Glutamatergic neuron (in vitro differentiated cells): ENCODE measurements around the gene RSRC1. TPM values are rescaled to one million over a fixed set of nuclear protein-coding genes. Genes with fewer than 3 reads are reported as not detected.

Experiments
- DNase-seq: peaks from one replicate; pipeline ENCODE4 v3.0.0; 2022
- H3K27ac Mint-ChIP-seq: one replicate; pipeline ENCODE4 v1.8.0; 2020; ENCODE audit warnings: mild to moderate bottlenecking, mixed read lengths, inconsistent platforms; ENCODE audit not compliant: unreplicated experiment
- H3K27me3 Mint-ChIP-seq: one replicate; pipeline ENCODE4 v1.8.0; 2020; ENCODE audit warnings: mild to moderate bottlenecking, moderate library complexity, mixed read lengths, inconsistent platforms; ENCODE audit not compliant: unreplicated experiment
- H3K36me3 Mint-ChIP-seq: one replicate; pipeline ENCODE4 v1.8.0; 2020; ENCODE audit warnings: mild to moderate bottlenecking, mixed read lengths, inconsistent platforms; ENCODE audit not compliant: unreplicated experiment
- H3K4me1 Mint-ChIP-seq: one replicate; pipeline ENCODE4 v1.8.0; 2020; ENCODE audit warnings: mild to moderate bottlenecking, low read depth, mixed read lengths, inconsistent platforms; ENCODE audit not compliant: unreplicated experiment
- H3K4me3 Mint-ChIP-seq: one replicate; pipeline ENCODE4 v1.8.0; 2020; ENCODE audit warnings: mild to moderate bottlenecking, mixed read lengths, inconsistent platforms; ENCODE audit not compliant: unreplicated experiment
- H3K9me3 Mint-ChIP-seq: one replicate; pipeline ENCODE4 v1.8.0; 2020; ENCODE audit warnings: mild to moderate bottlenecking, moderate library complexity, mixed read lengths, inconsistent platforms; ENCODE audit not compliant: unreplicated experiment
- total RNA-seq: library from RNA; stranded (reverse); fragmentation: NEBNext Ultra II Directional; extraction: Animal tissue kit (Norgen Biotek cat#: 25700); gene quantifications from one replicate; pipeline ENCODE4 v1.2.1, GENCODE V29; 2021; ENCODE audit not compliant: unreplicated experiment
- TF ChIP-seq, protein P1 (sequence below): fragments of 200-600 bp; sonication (generic); IDR thresholded peaks from one replicate; pipeline ENCODE4 v1.5.0; 2021; ENCODE audit not compliant: partially characterized antibody, unreplicated experiment

RSRC1 gene
- total RNA-seq, 1 donor from 2014 or later, result 93.9 TPM

DNA sequence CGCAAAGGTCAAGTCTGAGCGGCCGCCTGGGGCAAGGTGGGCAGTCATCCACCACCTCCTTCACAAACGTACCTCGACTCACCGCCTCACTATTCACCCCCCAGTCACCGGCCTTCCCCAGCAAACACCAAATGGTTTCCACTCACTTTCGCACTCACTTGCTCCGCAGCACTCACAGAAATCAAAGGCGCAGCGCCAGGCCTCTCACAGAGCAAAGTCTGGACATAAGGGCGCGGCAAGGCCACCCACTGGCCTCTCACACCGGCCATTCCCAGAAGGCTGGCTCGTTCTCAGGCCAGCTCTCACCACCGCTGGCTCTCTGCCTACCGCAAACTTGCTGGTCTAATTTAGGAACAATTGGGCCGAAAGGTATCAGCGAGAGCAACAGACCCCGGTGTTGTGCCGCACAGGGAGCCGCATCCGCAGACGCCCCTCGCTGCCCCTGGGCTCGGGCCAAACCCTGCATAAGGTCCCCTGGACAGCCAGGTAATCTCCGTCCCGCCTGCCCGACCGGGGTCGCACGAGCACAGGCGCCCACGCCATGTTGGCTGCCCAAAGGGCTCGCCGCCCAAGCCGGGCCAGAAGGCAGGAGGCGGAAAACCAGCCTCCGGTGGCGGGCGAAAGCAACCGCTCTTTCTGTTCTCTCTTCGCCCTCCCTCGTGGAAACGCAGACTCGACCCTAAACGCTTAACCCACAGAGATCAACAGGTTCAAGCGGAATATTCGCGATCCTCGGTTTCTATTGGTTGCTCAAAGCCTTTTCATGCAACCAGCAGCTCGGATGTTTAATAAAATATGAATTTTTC, 6.6 kb upstream of the RSRC1 start:
- Mint-ChIP-seq H3K27me3 (peaks cover 50% of the 10 kb centered on the region), H3K9me3 (peaks cover 55% of the 10 kb centered on the region), H3K36me3 (peaks cover 12% of the 10 kb centered on the region), H3K4me3 (peak overlapping the region; percentile 100), H3K4me1 (peaks cover 22% of the 10 kb centered on the region), H3K27ac (peak overlapping the region; percentile 99)
- peak; percentile 43 for DNase-seq
- TF ChIP-seq, protein P1, sequence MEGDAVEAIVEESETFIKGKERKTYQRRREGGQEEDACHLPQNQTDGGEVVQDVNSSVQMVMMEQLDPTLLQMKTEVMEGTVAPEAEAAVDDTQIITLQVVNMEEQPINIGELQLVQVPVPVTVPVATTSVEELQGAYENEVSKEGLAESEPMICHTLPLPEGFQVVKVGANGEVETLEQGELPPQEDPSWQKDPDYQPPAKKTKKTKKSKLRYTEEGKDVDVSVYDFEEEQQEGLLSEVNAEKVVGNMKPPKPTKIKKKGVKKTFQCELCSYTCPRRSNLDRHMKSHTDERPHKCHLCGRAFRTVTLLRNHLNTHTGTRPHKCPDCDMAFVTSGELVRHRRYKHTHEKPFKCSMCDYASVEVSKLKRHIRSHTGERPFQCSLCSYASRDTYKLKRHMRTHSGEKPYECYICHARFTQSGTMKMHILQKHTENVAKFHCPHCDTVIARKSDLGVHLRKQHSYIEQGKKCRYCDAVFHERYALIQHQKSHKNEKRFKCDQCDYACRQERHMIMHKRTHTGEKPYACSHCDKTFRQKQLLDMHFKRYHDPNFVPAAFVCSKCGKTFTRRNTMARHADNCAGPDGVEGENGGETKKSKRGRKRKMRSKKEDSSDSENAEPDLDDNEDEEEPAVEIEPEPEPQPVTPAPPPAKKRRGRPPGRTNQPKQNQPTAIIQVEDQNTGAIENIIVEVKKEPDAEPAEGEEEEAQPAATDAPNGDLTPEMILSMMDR, result no peak

DNA sequence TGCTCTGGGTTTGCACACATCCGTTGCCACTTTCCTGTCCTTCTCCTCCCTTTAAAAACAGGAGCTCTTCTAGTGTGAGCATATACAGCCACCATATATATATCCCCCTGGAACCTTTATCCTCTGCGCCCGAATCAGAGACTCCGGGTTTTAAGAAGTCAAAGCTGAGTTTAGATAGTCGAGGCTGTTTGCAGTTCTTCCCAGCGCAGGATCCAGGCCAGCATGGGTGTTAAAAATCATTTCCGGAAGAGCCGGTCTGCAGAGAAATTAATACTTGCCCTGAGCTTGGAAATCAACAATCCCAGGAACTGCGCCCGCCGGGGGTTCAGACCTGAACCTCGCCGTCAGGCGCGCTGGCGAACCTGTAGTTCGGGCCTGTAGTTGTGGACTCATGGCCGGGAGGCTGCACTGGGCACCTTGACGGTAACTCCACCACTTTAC, 6.0 kb upstream of the RSRC1 start:
- peak; percentile 25 for DNase-seq
- TF ChIP-seq, protein P1, result no peak
- H3K36me3 Mint-ChIP-seq, result peaks cover 6% of the 10 kb centered on the region
- H3K27me3 Mint-ChIP-seq, result peaks cover 53% of the 10 kb centered on the region
- H3K27ac Mint-ChIP-seq, result peak overlapping the region; percentile 99
- peak overlapping the region; percentile 100 for H3K4me3 Mint-ChIP-seq
- peaks cover 21% of the 10 kb centered on the region for H3K4me1 Mint-ChIP-seq
- H3K9me3 Mint-ChIP-seq, result peaks cover 57% of the 10 kb centered on the region

DNA sequence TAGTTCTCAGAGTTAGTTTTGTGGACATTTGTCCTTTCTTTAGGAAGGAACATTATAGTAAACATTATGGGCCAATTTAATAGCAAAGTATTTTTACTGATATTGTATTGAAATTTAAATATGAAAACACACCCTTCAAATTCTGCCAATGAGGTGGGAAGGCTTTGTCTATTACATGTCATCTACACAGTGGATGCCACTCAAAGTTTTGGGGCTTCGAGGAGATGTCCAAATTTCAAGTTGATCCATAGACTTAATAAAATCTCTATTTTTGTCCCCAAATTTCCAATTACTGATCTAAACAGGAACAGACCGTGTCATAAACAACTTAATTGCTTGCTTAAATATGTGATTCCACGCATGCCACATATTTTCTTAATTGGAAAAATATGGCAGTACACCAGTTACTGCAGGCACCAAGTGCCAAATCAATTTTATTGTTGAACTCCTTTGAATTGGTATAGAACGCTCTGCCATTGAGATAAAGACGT, 5.4 kb upstream of the RSRC1 start:
- Mint-ChIP-seq H3K4me1 (peaks cover 18% of the 10 kb centered on the region), H3K27me3 (peaks cover 53% of the 10 kb centered on the region), H3K27ac (peak overlapping the region; percentile 99), H3K36me3 (peaks cover 5% of the 10 kb centered on the region), H3K4me3 (peak overlapping the region; percentile 100), H3K9me3 (peaks cover 61% of the 10 kb centered on the region)
- TF ChIP-seq, protein P1, result no peak
- no peak for DNase-seq

DNA sequence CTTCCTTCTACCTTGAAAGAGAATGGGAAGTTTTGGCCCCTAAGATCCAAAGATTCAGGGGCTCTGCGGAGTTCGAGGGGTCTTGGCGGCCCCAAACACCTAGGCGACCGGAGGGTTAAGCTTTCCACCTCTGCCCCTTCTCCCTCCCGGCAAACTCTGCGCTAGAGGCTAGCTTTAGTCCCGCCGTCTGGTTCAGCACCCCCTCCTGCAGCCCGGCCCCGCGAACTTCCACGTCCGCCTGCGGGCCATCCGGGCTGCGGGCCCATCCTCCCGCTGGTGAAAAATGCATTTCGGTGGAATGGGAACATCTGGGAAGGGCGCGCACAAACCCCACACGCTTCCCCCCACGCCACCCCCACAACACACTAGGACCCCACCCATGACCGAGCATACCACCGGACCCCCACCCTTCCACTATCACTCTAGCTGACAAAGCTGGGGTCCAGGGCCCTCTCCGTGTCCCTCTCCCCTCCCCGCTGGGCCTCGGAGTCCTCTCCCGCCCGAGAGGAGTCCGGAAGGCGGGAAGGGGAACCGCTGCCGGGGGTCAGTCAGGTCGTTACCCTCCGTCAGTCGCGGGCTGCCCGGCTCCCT, 4.7 kb upstream of the RSRC1 start:
- peaks cover 58% of the 10 kb centered on the region for H3K27me3 Mint-ChIP-seq
- DNase-seq, result peak; percentile 31
- H3K36me3 Mint-ChIP-seq, result peaks cover 5% of the 10 kb centered on the region
- peak overlapping the region; percentile 100 for H3K4me3 Mint-ChIP-seq
- peaks cover 14% of the 10 kb centered on the region for H3K4me1 Mint-ChIP-seq
- peaks cover 64% of the 10 kb centered on the region for H3K9me3 Mint-ChIP-seq
- H3K27ac Mint-ChIP-seq, result peak overlapping the region; percentile 86
- TF ChIP-seq, protein P1, result no peak
